ENCODE measurements around the gene TESK2.

- TF ChIP-seq EZH2 (IDR thresholded peaks at IDR 0.05; ENCODE audit: low read length) (no peak), CTCF (optimal IDR thresholded peaks at IDR 0.05 in 1 of 3, IDR thresholded peaks at IDR 0.05 in 1 of 3, conservative IDR thresholded peaks at IDR 0.05 in 1 of 3; ENCODE audit: extremely low read depth in 1 of 3, insufficient read depth in 2 of 3, low read length in 3 of 3) (no peak)
Observed at GRCh38 chr1:45351508-45351907, 139.5 kb downstream of the TESK2 start.

All from keratinocyte (primary cell).